ENCODE results near the gene NPIPB6. TPM values are rescaled to one million over a fixed set of nuclear protein-coding genes. Genes with fewer than 3 reads are reported as not detected.

The NPIPB6 gene
- total RNA-seq, 1 experiment from 2014 or later: 0.27 TPM

GRCh38 chr16:28300327-28300726, 63.0 kb downstream of the NPIPB6 start:
- no peak for DNase-seq (ENCODE audit: low read depth)

GRCh38 chr16:28298511-28298878, 64.8 kb downstream of the NPIPB6 start:
- no peak for DNase-seq (ENCODE audit: low read depth)

- DNase-seq (ENCODE audit: low read depth): no peak
These were observed 65.4 kb downstream of the NPIPB6 start for GRCh38 chr16:28297784-28298510.

DNA sequence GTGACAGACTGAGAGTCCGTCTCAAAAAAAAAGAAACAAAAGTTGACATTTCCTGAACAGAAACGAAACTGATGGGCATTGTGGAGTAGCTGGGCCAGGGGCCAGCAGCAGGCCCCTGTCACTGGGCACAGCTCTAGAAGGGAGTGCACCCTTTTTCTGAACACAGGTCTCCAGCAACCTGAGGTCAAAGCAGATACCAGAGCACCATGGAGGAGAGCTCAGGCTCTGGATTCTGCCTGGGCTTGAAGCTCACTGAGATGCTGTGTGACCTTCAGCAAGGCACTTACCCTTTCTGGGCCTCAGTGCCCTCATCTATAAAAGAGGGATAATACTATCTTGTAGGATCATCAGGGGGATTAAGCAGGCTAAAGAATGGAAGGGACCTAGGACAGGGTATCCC, 66.0 kb downstream of the NPIPB6 start:
- no peak for DNase-seq (ENCODE audit: low read depth)

DNA sequence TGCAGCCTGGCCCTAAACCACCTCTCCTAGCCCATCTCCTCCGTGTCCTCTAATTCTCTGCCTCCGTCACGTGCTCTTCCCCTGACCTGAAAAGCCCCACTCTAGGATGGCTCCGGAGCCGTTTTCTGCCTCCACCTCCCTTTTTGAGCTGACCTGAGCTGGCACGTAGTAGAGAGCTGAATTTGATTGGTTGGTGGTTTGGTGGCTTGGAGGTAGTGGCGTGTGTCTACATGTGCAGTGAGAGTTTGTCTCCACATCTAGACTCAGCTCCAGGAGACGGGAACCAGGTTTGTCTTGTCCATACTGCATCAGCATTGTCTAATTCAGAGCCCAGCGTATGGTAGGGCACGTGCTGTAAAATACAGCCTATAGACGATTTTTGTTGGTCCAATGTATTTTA, 68.0 kb downstream of the NPIPB6 start:
- no peak for DNase-seq (ENCODE audit: low read depth)

DNA sequence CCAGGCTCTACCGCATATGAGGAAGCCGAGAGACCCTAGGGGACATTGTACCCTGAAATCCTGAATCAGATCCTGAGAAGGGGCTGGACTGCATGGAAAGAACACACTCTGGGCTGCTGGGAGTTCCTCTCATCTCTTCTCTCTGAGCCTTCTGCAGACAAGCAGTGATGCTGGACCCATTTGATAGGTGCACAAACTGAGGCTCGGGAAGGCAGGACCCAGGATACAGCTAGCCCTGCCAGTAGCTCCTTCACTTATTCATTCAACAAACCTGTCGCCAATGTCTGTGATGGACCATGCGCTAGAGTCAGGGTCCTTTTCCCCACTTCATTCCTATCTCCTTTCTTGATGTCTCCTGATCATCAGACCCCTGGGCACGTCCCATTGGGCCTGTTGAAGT, 69.1 kb downstream of the NPIPB6 start:
- no peak for DNase-seq (ENCODE audit: low read depth)

- no peak for DNase-seq (ENCODE audit: low read depth)
These were observed 69.7 kb downstream of the NPIPB6 start for GRCh38 chr16:28293601-28293960.

- no peak for DNase-seq (ENCODE audit: low read depth)
These were observed 70.3 kb downstream of the NPIPB6 start for GRCh38 chr16:28292731-28293600.

Small RNAs within 50 kb of the gene (small RNA-seq; reads per million reads assigned to genes)
- not detected for gene AC138904.2
- gene MIR6862-1: not detected

Other genes with a start within 250 kb of the NPIPB6 start
- gene XPO6, start 151.5 kb downstream of the NPIPB6 start, total RNA-seq (2014; rRNA removed; shearing (Covaris generic)): 176 TPM in 2 replicates
- 0.02 and 0.10 TPM in 2 replicates for gene SBK1, start 71.0 kb downstream of the NPIPB6 start, total RNA-seq (2014; rRNA removed; shearing (Covaris generic))
- 198 and 268 TPM in 2 replicates for gene EIF3CL, start 40.3 kb upstream of the NPIPB6 start, total RNA-seq (2014; rRNA removed; shearing (Covaris generic))
- not detected in 2 replicates for gene NPIPB7, start 108.8 kb upstream of the NPIPB6 start, total RNA-seq (2014; rRNA removed; shearing (Covaris generic))
- gene CLN3, start 128.6 kb upstream of the NPIPB6 start, total RNA-seq (2014; rRNA removed; shearing (Covaris generic)): 27.6 and 29.3 TPM in 2 replicates
- 0.03 TPM in 1 of 2 replicates, not detected in the other for gene APOBR, start 131.1 kb upstream of the NPIPB6 start, total RNA-seq (2014; rRNA removed; shearing (Covaris generic))
- gene IL27, start 143.3 kb upstream of the NPIPB6 start, total RNA-seq (2014; rRNA removed; shearing (Covaris generic)): not detected in 2 replicates
- 2.7 and 8.2 TPM in 2 replicates for gene NUPR1, start 175.5 kb upstream of the NPIPB6 start, total RNA-seq (2014; rRNA removed; shearing (Covaris generic))
- gene SGF29, start 190.4 kb upstream of the NPIPB6 start, total RNA-seq (2014; rRNA removed; shearing (Covaris generic)): 25.4 and 26.0 TPM in 2 replicates
- gene SULT1A2, start 233.5 kb upstream of the NPIPB6 start, total RNA-seq (2014; rRNA removed; shearing (Covaris generic)): 1.0 TPM in 1 of 2 replicates, not detected in the other
- gene SULT1A1, start 246.5 kb upstream of the NPIPB6 start, total RNA-seq (2014; rRNA removed; shearing (Covaris generic)): 1.1 and 1.7 TPM in 2 replicates

Data from HT1080 (cell line).